GM12801 (cell line): ENCODE data around the gene SIM2.

ENCODE experiments used
- TF ChIP-seq, protein P1 (sequence below): IDR thresholded peaks from one replicate; pipeline ENCODE4 v1.5.1; 2011; ENCODE audit warnings: control low read depth; ENCODE audit not compliant: insufficient read length; ENCODE audit errors: extremely low read depth

SIM2 gene

DNA sequence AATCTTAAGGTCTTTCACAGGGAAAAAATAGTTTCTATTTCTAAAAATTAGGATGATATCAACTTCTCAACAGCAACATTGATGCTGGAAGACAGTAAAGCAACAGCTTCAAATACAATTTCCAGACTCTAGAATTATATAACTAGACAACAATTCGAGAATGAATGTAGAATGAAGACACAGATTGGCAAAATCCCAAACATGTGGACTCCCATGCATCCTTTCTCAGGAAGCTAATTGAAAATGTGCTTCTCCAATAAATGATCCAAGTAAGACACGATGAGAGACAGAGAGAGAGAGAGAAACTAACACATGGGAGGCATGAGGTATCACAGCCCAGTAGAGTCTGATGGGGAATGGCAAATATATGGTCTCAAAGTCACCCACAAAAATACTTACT, 21.5 kb upstream of the SIM2 start:
- TF ChIP-seq, protein P1, sequence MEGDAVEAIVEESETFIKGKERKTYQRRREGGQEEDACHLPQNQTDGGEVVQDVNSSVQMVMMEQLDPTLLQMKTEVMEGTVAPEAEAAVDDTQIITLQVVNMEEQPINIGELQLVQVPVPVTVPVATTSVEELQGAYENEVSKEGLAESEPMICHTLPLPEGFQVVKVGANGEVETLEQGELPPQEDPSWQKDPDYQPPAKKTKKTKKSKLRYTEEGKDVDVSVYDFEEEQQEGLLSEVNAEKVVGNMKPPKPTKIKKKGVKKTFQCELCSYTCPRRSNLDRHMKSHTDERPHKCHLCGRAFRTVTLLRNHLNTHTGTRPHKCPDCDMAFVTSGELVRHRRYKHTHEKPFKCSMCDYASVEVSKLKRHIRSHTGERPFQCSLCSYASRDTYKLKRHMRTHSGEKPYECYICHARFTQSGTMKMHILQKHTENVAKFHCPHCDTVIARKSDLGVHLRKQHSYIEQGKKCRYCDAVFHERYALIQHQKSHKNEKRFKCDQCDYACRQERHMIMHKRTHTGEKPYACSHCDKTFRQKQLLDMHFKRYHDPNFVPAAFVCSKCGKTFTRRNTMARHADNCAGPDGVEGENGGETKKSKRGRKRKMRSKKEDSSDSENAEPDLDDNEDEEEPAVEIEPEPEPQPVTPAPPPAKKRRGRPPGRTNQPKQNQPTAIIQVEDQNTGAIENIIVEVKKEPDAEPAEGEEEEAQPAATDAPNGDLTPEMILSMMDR, result no peak

DNA sequence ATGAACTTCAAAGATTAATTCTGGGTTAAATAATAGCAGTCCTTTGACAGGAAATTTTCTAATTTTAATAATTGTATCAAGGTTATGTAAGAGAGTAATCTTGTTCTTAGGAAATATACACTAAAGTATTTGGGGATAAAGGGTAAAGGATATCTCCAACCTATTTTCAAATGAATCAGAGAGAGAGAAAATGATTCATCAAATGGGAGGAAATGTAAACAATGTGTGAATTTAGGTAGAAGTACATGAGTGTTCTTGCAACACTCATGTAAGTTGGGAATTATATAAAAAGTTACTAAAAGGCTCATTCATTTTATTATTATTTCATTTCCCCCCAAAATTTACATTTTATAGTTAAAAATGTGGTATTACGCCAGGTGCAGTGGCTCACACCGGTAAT, 20.4 kb upstream of the SIM2 start:
- TF ChIP-seq, protein P1, result no peak

DNA sequence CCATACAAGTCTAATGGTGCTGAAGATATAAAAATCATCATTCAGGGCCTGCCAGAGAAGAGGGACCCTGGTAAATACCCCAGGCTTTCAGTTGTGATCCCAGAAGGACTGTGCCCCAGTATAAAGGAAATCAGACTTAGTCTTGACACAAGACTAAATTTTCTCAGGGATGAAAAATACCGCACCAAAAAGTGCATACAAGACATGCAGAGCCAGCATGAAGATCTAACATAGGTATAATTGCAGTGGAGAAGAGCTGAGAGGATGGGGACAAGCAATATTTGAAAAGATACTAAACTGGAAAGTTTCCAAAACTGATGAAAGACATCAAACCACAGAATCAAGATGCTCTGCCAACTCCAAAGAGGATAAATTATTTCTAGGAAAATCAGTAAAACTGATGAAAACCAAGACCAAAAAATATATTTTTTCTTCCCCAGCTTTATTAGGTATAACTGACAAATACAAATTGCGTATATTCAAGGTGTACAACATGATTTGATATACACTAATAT, 17.7 kb upstream of the SIM2 start:
- TF ChIP-seq, protein P1, result no peak

DNA sequence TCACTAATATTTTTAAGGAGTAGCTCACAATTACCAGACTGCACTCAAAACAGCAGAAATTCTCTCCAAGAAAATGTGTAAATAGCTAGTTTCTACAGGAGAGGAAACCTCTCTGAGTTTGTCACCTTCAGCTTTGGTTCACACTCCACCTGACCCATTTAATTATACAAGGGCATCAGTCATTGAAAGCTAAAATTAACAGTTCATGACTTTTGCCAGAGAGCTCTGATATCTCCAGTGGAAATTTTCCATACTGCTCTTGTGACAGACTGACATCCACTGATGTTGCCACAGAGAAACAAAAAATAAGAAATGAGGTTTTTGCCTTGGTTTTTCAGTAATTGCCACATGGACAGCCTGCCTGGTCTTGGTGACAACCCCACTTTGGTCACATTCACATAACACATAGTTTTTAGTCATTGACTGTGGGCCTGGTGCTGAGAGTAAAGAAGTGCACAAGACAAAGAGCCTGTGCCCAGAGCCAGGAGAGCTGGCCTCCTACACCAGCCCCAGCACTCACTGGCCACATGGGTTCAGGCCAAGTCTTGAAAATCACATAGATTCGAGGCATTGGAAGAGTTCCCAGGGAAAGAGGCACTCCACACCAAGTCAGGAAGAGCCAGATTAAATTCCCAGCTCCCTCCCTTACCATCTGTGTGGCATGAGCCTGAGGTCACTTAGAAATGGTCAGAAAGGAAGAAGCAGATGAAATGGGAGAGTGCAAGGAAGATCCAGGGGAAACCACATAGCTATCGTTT, 13.8 kb upstream of the SIM2 start:
- TF ChIP-seq, protein P1, result no peak

DNA sequence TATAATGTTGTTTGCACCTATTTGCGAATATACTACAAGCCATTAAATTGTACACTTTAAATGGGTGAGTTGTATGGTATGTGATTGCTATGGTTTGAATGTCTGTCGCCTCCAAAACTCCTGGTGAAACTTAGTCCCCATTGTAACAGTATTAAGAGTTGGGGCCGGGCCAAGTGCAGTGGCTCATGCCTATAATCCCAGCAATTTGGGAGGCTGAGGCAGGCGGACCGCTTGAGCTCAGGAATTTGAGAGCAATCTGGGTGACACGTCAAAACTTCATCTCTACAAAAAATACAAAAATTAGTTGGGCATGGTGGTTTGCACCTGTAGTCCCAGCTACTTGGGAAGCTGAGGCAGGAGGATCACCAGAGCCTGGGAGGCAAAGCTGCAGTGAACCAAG, 12.0 kb upstream of the SIM2 start:
- TF ChIP-seq, protein P1, result no peak

DNA sequence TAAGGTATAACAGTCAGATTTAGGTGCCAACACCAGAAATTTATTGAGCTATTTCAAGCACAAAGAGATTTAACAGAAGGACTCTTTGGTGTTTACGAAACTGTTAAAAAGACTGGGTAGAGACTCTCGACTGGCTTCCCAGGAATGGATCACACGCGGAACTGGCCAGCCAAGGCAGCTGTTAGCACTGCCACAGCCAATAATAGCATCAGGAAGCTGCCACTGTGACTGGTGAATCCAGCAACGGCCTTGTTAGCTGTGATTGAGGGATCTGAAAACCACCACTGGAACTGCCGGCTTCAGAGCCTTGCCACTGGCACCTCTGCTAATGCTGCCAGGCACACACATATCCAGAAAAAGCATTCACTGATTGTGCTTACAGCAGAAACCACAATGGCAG, 10.6 kb upstream of the SIM2 start:
- TF ChIP-seq, protein P1, result no peak

DNA sequence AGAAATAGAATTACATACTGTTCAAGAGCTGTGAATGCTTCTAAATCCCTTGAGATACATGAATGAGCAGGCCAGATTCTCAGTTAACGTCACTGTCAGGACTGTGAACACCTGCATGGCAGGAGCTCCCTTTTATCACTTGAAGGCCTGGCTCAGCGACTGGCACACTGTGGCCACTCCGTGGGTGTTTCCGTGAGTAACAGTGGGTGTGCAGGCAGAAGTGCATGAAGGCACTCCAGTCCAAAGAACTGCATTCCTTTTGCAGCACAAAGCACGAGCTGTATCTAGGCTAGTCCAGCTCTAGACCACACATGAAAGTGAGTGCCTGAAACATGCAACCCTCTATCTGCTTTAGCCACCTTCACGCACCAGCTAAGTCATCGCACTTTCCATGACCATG, 9.6 kb upstream of the SIM2 start:
- TF ChIP-seq, protein P1, result no peak
